Activated naive CD4-positive, alpha-beta T cell treated with anti-CD3 and anti-CD28 coated beads, Interleukin-2, amount 50 U/mL, for 72 hours (primary cell): ENCODE data around the gene PTGFRN. TPM values are rescaled to one million over a fixed set of nuclear protein-coding genes. Genes with fewer than 3 reads are reported as not detected.

Experiments used
- ATAC-seq, 2 donors: fragments of 150-1000 bp; cut with Tn5 transposase; 2 replicates each; pipeline ENCODE4 v1.10.0; 2021; ENCODE audit warnings: mild to moderate bottlenecking in 2 of 2, moderate library complexity in 2 of 2
- DNase-seq, 2 donors: peaks; one replicate each; pipeline ENCODE4 v3.0.0; 2021 to 2022; ENCODE audit warnings: low spot score in 2 of 2
- H3K27ac Mint-ChIP-seq, 2 donors: one replicate each; pipeline ENCODE4 v1.8.0; 2022; ENCODE audit warnings: mild to moderate bottlenecking in 2 of 2, mixed read lengths in 2 of 2
- H3K36me3 Mint-ChIP-seq, 2 donors: one replicate each; pipeline ENCODE4 v1.8.0; 2022; ENCODE audit warnings: mixed read lengths in 2 of 2
- H3K9me3 Mint-ChIP-seq, 2 donors: one replicate each; pipeline ENCODE4 v1.8.0; 2022; ENCODE audit warnings: mixed read lengths in 2 of 2
- total RNA-seq, 2 donors: library from RNA; stranded (reverse); gene quantifications; one replicate each; pipeline ENCODE4 v1.2.3, GENCODE V29; 2022

Gene PTGFRN
- total RNA-seq, 2 donors from 2014 or later = 15.9 to 20.3 TPM

DNA sequence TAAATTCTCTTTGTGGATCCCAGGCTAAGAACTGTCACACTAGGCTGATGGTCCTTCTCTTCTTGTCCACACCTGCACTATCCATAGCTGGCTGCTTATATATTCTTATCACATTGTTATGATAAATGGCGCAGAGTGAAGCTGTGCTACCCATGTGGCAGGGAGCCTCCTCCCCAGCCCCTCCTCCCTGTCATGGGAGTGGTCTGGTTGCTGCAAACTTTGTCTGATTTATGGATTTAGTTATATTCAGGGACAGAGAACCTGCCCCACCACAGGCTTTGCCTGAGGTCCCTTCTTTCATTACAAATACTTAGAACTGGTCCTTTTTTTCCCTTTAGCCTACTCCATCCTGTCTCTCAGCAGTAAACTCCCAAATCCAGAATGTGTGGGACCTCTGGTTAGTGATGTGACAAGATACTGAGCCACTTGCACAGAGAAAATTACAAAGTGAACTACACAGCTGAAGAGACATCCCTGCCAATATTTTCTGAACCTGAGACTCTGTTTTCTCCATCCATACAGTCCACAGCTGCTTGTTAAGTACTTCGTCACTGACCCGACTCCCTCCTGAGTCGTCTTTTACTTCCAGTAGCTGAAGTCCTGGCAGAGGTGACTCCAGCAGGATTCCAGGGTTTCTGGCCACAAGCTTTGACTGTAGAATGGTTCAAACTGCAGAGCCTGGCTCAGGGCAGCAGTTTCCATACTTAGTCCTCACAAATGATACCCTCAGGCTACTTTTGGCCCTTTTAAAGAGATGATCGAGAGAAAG is 37.6 kb downstream of the PTGFRN start:
- peak overlapping the region in 1 of 2 donors; percentile 45 for H3K27ac Mint-ChIP-seq
- no peak for ATAC-seq
- peaks cover 0 to 16% of the 10 kb centered on the region in 2 donors for H3K36me3 Mint-ChIP-seq
- no peaks in the 10 kb centered on the region for H3K9me3 Mint-ChIP-seq
- DNase-seq = no peak

- DNase-seq = no peak
- H3K36me3 Mint-ChIP-seq = peaks cover 0 to 10% of the 10 kb centered on the region in 2 donors
- no peaks in the 10 kb centered on the region for H3K9me3 Mint-ChIP-seq
- no peak for ATAC-seq
- H3K27ac Mint-ChIP-seq = no peak overlapping the region
Measured at GRCh38 chr1:116948046-116948445, 38.3 kb downstream of the PTGFRN start.

DNA sequence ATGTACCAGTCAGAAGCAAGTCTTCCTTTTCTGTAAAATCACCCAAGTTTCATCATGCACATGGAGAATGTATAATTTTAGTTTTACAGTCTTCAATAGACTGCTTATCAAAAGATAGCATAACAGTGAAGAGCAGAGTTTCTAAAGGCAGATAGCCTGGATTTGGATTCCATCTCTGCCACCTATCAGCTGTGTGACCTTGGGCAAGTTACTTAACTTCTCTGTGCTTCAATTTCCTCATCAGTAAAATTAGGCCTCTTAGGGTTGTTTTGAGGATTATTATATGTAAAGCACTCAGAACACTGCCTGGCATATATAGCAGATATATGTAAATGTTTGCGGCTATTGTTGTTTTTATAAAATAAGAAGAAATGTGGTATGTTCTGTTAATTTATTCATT is 38.9 kb downstream of the PTGFRN start:
- Mint-ChIP-seq H3K9me3 (no peaks in the 10 kb centered on the region), H3K27ac (no peak overlapping the region), H3K36me3 (peaks cover 0 to 10% of the 10 kb centered on the region in 2 donors)
- ATAC-seq (no peak), DNase-seq (no peak)

DNA sequence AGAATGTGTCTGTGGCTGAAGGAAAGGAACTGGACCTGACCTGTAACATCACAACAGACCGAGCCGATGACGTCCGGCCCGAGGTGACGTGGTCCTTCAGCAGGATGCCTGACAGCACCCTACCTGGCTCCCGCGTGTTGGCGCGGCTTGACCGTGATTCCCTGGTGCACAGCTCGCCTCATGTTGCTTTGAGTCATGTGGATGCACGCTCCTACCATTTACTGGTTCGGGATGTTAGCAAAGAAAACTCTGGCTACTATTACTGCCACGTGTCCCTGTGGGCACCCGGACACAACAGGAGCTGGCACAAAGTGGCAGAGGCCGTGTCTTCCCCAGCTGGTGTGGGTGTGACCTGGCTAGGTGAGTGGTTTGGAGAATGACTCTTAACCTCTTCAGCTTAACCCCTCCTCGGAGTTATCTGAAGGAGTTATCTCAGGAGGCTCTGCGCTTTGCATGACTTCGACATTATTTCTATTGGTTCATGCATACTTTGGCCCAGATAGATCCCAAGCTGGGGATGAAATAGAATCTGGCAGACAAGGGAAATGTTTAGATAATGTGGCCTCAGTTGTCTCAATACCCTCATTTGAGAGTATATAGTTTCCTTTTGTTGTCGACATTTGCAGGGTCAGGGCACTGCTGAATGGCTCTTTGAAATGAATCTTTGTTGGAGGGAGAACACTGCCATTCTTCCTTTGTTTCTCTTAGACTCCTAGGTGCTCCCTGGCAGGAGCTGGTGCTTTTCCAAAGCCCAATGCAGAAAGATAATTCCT is 39.7 kb downstream of the PTGFRN start:
- ATAC-seq (no peak), DNase-seq (no peak)
- Mint-ChIP-seq H3K27ac (no peak overlapping the region), H3K36me3 (peaks cover 0 to 10% of the 10 kb centered on the region in 2 donors), H3K9me3 (no peaks in the 10 kb centered on the region)

- Mint-ChIP-seq H3K36me3 (peaks cover 0 to 3% of the 10 kb centered on the region in 2 donors), H3K9me3 (no peaks in the 10 kb centered on the region), H3K27ac (no peak overlapping the region)
- ATAC-seq = no peak
- DNase-seq = no peak
Measured at GRCh38 chr1:116950517-116951199, 40.9 kb downstream of the PTGFRN start.

DNA sequence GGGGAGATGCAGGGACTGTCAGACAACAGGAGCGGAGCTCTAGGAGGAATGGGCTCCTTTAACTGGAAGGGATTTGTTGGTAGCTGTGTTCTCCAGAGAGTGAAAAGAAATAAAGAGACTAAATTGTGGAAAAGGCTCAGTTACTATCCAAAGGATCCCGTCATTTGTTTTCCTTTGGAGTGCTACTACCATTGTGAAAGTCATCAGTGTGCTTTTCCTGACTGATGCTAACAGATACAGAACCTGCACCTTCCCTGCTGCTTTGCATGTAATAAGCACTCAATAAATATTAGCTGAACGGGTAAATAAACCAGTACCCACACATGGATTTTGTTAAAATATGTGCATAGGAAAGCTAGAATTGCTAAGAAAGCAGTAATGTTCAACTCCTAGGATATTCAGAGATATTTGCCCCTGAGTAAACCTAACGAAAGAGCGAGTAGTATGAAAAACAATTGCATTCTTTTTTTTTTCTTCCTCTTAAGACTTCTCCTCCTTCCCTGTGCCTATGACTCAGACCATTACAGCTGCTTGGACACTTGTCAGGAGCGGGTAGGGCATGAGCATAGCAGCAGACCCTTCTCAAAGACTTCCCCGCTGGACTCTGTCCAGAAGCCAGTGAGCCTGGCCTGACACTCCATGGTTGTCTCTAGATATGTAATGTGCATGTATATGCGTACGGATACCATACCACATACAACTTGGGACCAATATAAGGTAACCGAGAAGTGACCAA is 41.7 kb downstream of the PTGFRN start:
- Mint-ChIP-seq H3K9me3 (no peaks in the 10 kb centered on the region), H3K36me3 (no peaks in the 10 kb centered on the region), H3K27ac (no peak overlapping the region)
- ATAC-seq (no peak), DNase-seq (no peak)

DNA sequence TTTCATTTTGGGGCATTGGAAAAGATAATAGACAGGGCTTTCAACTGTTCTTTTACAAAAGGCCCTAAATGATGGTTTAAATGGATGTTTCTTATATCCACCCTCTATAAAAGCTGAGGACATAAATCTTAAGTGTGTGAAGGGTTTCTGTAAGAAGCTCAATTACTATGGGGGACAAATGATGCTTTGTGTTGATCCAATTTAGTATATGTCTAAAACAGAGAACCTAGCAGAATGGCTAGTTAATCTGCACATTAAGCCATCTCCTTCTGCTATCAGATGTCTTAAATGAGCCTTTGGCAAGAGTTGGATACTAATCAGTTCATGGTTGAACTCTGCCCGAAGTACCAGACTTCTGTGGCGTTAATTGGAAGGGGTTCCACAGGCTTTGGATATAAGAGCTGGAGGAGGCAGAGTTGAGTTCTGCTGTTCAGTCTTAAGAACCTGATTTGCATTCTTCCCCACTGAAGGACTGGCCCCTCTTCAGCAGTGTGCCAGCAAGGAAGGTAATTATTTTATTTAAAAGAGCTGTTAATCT is 43.1 kb downstream of the PTGFRN start:
- Mint-ChIP-seq H3K27ac (no peak overlapping the region), H3K9me3 (no peaks in the 10 kb centered on the region), H3K36me3 (no peaks in the 10 kb centered on the region)
- DNase-seq = no peak
- ATAC-seq = no peak

- no peak for ATAC-seq
- Mint-ChIP-seq H3K9me3 (no peaks in the 10 kb centered on the region), H3K27ac (no peak overlapping the region), H3K36me3 (no peaks in the 10 kb centered on the region)
- DNase-seq = no peak
Measured at GRCh38 chr1:116954440-116954839, 44.7 kb downstream of the PTGFRN start.

- no peaks in the 10 kb centered on the region for H3K36me3 Mint-ChIP-seq
- H3K27ac Mint-ChIP-seq = no peak overlapping the region
- ATAC-seq (no peak), DNase-seq (no peak)
- H3K9me3 Mint-ChIP-seq = no peaks in the 10 kb centered on the region
Measured at GRCh38 chr1:116956378-116956777, 46.7 kb downstream of the PTGFRN start.

DNA sequence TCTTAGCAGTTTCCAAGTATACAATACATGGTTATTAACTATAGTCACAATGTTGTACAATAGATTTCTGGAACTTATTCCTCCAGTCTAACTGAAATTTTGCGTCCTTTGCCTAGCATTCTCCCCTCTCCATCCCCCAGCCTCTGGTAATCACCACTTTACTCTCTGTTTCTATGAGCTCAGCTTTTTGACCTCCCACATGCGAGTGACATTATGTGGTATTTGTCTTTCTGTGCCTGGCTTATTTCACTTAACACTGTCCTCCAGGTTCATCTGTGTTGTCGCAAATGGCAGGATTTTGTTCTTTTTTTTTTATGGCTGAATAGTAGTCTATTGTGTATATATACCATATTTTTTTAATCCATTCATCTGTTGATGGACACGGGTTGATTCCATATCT is 47.9 kb downstream of the PTGFRN start:
- H3K36me3 Mint-ChIP-seq = no peaks in the 10 kb centered on the region
- DNase-seq = no peak
- no peaks in the 10 kb centered on the region for H3K9me3 Mint-ChIP-seq
- no peak for ATAC-seq
- no peak overlapping the region for H3K27ac Mint-ChIP-seq

- ATAC-seq (no peak), DNase-seq (no peak)
- no peaks in the 10 kb centered on the region for H3K36me3 Mint-ChIP-seq
- H3K9me3 Mint-ChIP-seq = no peaks in the 10 kb centered on the region
- H3K27ac Mint-ChIP-seq = no peak overlapping the region
Measured at GRCh38 chr1:116958110-116958509, 48.4 kb downstream of the PTGFRN start.

- ATAC-seq (no peak), DNase-seq (no peak)
- H3K9me3 Mint-ChIP-seq = no peaks in the 10 kb centered on the region
- no peaks in the 10 kb centered on the region for H3K36me3 Mint-ChIP-seq
- H3K27ac Mint-ChIP-seq = no peak overlapping the region
Measured at GRCh38 chr1:116958977-116959376, 49.3 kb downstream of the PTGFRN start.

GRCh38 chr1:116961606-116962005 is 51.9 kb downstream of the PTGFRN start:
- H3K36me3 Mint-ChIP-seq = no peaks in the 10 kb centered on the region
- ATAC-seq (no peak), DNase-seq (no peak)
- H3K27ac Mint-ChIP-seq = no peak overlapping the region
- no peaks in the 10 kb centered on the region for H3K9me3 Mint-ChIP-seq

DNA sequence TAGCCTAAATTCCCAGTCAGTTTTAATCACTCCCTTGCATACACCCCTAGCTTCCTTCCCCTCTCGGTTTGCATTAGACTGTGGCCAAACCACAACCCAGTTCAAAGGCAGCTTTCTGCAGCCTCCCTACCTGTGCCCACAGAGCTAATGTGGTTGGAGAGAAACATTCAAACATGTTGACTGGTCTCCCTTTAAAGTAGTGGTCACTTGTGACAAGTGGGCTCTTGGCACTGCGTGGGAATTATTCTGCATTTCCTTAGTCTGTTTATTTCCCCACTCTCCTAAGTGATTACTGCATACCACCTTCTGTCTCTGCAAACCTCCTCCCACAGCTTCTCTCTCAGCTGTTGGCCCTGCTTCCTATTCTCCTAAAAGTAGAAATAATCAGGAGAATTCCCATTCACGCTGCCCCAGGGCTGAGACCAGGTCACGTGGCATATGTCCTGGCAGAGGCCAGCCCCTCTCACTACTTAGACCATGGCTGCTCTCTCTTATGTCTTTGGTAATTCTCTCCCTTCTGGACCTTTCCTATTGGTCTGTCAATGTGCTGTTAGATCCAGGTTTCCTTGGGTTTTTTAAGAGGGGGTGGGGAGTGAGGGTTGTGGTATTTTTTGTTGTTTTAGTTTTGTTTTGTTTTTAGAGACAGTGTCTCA is 53.4 kb downstream of the PTGFRN start:
- DNase-seq (no peak), ATAC-seq (peak in 1 of 2 donors; percentile 70)
- Mint-ChIP-seq H3K9me3 (no peaks in the 10 kb centered on the region), H3K36me3 (peaks cover 0 to 5% of the 10 kb centered on the region in 2 donors), H3K27ac (no peak overlapping the region)

DNA sequence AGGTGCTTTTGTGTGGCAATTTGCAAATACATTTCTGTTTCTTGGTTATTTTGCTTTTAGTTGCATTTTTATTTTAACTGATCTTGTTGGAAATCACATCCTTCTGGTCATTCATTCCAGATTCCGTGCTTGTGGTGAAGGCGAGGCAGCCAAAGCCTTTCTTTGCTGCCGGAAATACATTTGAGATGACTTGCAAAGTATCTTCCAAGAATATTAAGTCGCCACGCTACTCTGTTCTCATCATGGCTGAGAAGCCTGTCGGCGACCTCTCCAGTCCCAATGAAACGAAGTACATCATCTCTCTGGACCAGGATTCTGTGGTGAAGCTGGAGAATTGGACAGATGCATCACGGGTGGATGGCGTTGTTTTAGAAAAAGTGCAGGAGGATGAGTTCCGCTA is 57.1 kb downstream of the PTGFRN start:
- H3K36me3 Mint-ChIP-seq = peaks cover 0 to 13% of the 10 kb centered on the region in 2 donors
- ATAC-seq (no peak), DNase-seq (no peak)
- no peaks in the 10 kb centered on the region for H3K9me3 Mint-ChIP-seq
- no peak overlapping the region for H3K27ac Mint-ChIP-seq

- DNase-seq (no peak), ATAC-seq (no peak)
- Mint-ChIP-seq H3K9me3 (no peaks in the 10 kb centered on the region), H3K27ac (no peak overlapping the region), H3K36me3 (peaks cover under 1 to 13% of the 10 kb centered on the region in 2 donors)
Measured at GRCh38 chr1:116968724-116969123, 59.0 kb downstream of the PTGFRN start.
